ENCODE data around the gene RAI14.

RAI14 gene

DNA sequence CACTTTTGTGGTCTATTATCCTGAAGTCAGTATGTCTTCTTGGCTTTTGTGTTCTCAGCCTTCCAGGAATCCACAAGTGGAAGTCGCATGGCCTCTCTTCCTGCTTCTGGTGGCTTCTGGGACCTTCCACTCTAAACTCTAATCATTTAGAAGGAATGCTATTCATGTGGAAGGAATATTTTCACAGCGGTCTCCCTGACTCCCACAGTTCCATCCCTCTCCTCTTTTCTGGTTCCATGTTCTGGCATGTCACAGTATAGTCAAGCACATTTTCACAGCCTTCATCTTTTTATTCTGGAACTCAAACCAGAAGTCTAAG is 7.3 kb upstream of the RAI14 start:
- TF ChIP-seq, protein P1, sequence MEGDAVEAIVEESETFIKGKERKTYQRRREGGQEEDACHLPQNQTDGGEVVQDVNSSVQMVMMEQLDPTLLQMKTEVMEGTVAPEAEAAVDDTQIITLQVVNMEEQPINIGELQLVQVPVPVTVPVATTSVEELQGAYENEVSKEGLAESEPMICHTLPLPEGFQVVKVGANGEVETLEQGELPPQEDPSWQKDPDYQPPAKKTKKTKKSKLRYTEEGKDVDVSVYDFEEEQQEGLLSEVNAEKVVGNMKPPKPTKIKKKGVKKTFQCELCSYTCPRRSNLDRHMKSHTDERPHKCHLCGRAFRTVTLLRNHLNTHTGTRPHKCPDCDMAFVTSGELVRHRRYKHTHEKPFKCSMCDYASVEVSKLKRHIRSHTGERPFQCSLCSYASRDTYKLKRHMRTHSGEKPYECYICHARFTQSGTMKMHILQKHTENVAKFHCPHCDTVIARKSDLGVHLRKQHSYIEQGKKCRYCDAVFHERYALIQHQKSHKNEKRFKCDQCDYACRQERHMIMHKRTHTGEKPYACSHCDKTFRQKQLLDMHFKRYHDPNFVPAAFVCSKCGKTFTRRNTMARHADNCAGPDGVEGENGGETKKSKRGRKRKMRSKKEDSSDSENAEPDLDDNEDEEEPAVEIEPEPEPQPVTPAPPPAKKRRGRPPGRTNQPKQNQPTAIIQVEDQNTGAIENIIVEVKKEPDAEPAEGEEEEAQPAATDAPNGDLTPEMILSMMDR (IDR thresholded peaks at IDR 0.05) = no peak

DNA sequence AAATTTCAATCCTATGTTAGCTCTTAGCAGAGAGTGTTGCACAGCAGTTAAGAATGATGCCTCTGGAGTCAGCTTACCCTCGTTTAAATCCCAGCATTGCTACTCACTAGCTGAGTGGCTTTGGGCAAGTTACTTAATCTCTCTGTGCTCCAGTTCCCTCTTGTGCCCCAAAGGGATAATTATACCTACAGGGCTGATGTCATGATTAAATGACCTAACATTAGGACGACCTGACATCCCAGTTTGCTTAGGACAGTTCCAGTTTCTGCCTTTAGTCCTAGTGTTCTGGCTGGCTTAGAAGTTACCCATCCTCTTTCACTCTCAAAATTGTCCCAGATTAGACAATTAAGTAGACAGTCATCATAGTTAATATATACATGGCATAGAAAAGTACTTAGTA is 4.3 kb upstream of the RAI14 start:
- TF ChIP-seq, protein P1 (IDR thresholded peaks at IDR 0.05) = no peak

DNA sequence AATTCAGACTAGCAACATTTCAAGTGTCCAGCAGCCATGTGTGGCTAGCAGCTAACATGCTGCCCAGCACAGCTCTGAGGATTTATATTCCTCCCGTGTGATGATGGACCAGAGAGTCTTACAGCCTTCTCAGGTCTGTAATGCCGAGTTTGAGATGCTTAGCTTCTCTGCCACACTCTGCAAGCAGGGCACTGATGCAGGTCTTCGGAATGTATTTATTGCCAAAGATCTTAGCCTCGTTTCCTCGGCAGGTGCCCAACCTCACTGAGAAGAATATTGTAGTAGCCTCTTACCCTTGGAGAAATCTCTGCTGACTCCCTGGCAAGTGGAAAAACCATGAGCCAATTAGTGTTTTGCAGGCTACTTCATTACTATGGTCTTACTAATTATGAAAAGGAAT is 3.7 kb upstream of the RAI14 start:
- TF ChIP-seq, protein P1 (IDR thresholded peaks at IDR 0.05) = no peak

DNA sequence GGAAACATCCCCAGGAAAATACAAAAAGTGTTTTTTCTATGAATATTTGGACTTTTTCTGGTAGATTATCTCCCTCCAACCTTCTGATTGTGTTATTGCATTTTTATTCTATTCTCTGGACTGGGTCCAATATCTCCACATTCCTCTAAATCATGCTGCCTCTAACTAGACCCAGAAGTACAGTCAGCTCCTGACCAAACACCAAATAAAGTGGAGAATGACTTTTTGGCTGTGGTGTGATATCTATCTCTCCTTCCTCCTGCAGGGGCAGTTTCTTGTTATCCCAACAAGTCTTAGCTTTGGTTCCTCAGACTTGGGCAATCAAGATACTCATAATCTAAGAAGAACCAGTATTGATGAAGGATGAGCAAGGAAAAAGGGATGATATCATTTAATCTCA is 3.2 kb upstream of the RAI14 start:
- TF ChIP-seq, protein P1 (IDR thresholded peaks at IDR 0.05) = no peak

DNA sequence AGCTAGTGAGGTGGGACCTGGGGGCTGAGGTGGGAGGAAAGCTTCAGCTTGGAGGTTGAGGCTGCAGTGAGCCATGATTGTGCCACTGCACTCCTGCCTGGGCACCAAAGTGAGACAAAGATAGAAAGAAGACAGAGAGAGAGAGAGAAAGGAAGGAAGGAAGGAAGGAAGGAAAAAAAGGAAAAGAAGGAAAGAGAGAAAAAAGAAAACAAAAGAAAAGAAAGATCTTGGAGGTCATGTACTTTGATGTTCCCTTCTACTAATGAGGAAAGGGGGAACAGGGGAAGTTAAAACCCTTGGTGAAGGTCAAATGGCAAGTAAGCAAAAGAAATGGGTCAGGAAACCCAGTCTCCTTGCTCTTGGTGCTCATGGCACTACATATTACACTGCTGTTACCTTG is 2.4 kb upstream of the RAI14 start:
- TF ChIP-seq, protein P1 (IDR thresholded peaks at IDR 0.05) = no peak

DNA sequence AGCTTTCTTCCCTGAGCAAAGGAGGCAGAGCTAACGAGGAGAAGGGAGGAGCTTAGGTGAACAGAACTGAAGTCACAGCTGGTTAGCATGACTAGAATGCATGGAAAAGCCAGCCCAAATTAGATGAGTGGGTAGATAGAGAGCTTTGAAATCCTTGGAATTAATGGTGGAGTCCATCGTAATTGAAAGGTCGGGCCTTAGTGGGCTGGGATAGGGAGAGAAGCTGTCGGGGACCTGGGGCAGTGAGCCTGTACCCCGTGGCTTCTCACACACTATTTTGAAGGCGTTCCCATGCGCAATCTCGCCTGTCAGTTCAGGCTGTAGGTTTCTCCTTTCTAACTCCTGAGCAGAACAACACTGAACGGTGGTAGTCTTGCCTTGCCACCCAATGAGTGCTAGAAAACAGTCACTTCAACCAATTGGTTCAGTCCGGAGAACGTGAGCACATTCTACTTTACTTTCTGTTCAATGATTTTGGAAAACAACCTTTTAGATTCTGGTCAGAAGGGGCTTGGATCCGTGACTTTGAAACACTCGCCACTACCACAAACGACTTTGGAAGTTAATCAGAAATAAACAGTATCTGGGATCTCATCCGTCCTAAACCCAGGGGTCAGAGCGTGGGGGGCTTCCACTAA is 655 bp upstream of the RAI14 start:
- TF ChIP-seq, protein P1 (IDR thresholded peaks at IDR 0.05) = no peak

DNA sequence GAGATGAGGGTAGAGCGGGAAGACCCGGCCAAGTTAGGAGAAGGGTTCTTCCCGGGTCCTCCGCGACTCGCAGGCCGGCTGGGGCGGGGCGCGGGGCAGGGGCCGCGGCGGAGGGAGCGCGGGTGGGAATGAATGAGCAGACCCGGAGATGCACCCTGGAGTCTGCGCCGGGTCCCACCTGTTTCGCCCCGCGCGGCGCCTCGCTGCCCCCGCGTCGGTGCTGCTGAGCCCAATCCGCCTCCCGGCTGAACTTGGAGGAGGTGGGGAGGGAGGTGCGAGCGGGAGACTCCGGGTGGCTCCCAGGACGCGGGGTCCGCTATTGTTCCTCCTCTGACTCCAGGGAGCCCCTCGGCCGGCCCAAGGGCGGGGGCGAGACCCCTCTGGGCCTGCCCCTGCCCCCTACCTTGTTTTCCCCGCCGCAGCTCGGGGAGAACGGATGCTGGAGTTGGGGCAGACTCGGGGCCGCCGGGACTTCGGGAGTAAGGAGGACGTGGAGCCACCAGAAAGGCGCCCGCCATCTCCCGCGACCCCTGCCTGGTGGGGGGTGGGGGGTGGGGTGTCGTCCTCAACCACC is 659 bp downstream of the RAI14 start:
- TF ChIP-seq, protein P1 (IDR thresholded peaks at IDR 0.05) = no peak

Measured in LNCAP (cell line).